HEK293 (cell line): ENCODE measurements around the gene MED13L.

Source experiments
- IKZF3 ChIP-seq: fragments of 450-650 bp; IDR thresholded peaks from 2 replicates; pipeline ENCODE4 v1.5.0; 2018; ENCODE audit warnings: missing biosample characterization, mild to moderate bottlenecking, missing genetic modification characterization, moderate library complexity
- KLF9 ChIP-seq: fragments of 450-650 bp; formaldehyde crosslinking; IDR thresholded peaks from 2 replicates; pipeline ENCODE4 v1.5.1; 2016; ENCODE audit warnings: missing biosample characterization, missing genetic modification characterization, low read depth
- ZEB2 ChIP-seq: fragments of 450-650 bp; formaldehyde crosslinking; IDR thresholded peaks from 2 replicates; pipeline ENCODE4 v1.5.1; 2016; ENCODE audit warnings: missing biosample characterization, missing genetic modification characterization
- ZNF10 ChIP-seq: fragments of 450-650 bp; formaldehyde crosslinking; IDR thresholded peaks from 2 replicates; pipeline ENCODE4 v1.5.1; 2017; ENCODE audit warnings: missing biosample characterization, missing genetic modification characterization
- ZNF169 ChIP-seq: fragments of 450-650 bp; formaldehyde crosslinking; IDR thresholded peaks from 2 replicates; pipeline ENCODE4 v1.5.1; 2016; ENCODE audit warnings: missing biosample characterization, missing genetic modification characterization
- ZNF239 ChIP-seq: fragments of 450-650 bp; formaldehyde crosslinking; IDR thresholded peaks from 2 replicates; pipeline ENCODE4 v1.5.1; 2016; ENCODE audit warnings: missing biosample characterization, missing genetic modification characterization
- ZNF426 ChIP-seq: fragments of 450-650 bp; formaldehyde crosslinking; IDR thresholded peaks from 2 replicates; pipeline ENCODE4 v1.5.1; 2017; ENCODE audit warnings: missing biosample characterization, missing genetic modification characterization, mild to moderate bottlenecking, inconsistent platforms, moderate library complexity
- TF ChIP-seq, protein P1 (sequence below): fragments of 450-650 bp; formaldehyde crosslinking; optimal IDR thresholded peaks from 2 replicates; pipeline ENCODE3; 2016; ENCODE audit warnings: missing biosample characterization, mild to moderate bottlenecking, missing genetic modification characterization
- TF ChIP-seq, protein P2 (sequence below): fragments of 450-650 bp; formaldehyde crosslinking; IDR thresholded peaks from 2 replicates; pipeline ENCODE4 v1.5.1; 2016; ENCODE audit warnings: missing biosample characterization, missing genetic modification characterization

- TF ChIP-seq ZEB2 (tag by site-specific recombination) = no peak
- TF ChIP-seq, protein P1, sequence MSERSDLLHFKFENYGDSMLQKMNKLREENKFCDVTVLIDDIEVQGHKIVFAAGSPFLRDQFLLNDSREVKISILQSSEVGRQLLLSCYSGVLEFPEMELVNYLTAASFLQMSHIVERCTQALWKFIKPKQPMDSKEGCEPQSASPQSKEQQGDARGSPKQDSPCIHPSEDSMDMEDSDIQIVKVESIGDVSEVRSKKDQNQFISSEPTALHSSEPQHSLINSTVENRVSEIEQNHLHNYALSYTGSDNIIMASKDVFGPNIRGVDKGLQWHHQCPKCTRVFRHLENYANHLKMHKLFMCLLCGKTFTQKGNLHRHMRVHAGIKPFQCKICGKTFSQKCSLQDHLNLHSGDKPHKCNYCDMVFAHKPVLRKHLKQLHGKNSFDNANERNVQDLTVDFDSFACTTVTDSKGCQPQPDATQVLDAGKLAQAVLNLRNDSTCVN (tag by site-specific recombination) = no peak
- TF ChIP-seq ZNF239 (tag by site-specific recombination) = no peak
- no peak for TF ChIP-seq ZNF426 (tag by site-specific recombination)
- TF ChIP-seq IKZF3 (tag by site-specific recombination) = no peak
- TF ChIP-seq, protein P2, sequence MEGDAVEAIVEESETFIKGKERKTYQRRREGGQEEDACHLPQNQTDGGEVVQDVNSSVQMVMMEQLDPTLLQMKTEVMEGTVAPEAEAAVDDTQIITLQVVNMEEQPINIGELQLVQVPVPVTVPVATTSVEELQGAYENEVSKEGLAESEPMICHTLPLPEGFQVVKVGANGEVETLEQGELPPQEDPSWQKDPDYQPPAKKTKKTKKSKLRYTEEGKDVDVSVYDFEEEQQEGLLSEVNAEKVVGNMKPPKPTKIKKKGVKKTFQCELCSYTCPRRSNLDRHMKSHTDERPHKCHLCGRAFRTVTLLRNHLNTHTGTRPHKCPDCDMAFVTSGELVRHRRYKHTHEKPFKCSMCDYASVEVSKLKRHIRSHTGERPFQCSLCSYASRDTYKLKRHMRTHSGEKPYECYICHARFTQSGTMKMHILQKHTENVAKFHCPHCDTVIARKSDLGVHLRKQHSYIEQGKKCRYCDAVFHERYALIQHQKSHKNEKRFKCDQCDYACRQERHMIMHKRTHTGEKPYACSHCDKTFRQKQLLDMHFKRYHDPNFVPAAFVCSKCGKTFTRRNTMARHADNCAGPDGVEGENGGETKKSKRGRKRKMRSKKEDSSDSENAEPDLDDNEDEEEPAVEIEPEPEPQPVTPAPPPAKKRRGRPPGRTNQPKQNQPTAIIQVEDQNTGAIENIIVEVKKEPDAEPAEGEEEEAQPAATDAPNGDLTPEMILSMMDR (tag by site-specific recombination) = no peak
- no peak for TF ChIP-seq KLF9 (tag by site-specific recombination)
- no peak for TF ChIP-seq ZNF169
- no peak for TF ChIP-seq ZNF10
These were observed 24.9 kb upstream of the MED13L start for GRCh38 chr12:116302166-116303058.
